GM12872 (cell line): ENCODE data around the gene PDE3A.

Experiments used
- TF ChIP-seq, protein P1 (sequence below): IDR thresholded peaks from 3 replicates; pipeline ENCODE4 v1.5.1; 2011; ENCODE audit warnings: low read depth, mild to moderate bottlenecking, low read length, moderate library complexity; ENCODE audit not compliant: insufficient read depth

The PDE3A gene

GRCh38 chr12:20367583-20368113 lies 689 bp upstream of the PDE3A start:
- TF ChIP-seq, protein P1, sequence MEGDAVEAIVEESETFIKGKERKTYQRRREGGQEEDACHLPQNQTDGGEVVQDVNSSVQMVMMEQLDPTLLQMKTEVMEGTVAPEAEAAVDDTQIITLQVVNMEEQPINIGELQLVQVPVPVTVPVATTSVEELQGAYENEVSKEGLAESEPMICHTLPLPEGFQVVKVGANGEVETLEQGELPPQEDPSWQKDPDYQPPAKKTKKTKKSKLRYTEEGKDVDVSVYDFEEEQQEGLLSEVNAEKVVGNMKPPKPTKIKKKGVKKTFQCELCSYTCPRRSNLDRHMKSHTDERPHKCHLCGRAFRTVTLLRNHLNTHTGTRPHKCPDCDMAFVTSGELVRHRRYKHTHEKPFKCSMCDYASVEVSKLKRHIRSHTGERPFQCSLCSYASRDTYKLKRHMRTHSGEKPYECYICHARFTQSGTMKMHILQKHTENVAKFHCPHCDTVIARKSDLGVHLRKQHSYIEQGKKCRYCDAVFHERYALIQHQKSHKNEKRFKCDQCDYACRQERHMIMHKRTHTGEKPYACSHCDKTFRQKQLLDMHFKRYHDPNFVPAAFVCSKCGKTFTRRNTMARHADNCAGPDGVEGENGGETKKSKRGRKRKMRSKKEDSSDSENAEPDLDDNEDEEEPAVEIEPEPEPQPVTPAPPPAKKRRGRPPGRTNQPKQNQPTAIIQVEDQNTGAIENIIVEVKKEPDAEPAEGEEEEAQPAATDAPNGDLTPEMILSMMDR = no peak

- TF ChIP-seq, protein P1 = no peak
Measured at GRCh38 chr12:20368651-20369304, 441 bp downstream of the PDE3A start.

DNA sequence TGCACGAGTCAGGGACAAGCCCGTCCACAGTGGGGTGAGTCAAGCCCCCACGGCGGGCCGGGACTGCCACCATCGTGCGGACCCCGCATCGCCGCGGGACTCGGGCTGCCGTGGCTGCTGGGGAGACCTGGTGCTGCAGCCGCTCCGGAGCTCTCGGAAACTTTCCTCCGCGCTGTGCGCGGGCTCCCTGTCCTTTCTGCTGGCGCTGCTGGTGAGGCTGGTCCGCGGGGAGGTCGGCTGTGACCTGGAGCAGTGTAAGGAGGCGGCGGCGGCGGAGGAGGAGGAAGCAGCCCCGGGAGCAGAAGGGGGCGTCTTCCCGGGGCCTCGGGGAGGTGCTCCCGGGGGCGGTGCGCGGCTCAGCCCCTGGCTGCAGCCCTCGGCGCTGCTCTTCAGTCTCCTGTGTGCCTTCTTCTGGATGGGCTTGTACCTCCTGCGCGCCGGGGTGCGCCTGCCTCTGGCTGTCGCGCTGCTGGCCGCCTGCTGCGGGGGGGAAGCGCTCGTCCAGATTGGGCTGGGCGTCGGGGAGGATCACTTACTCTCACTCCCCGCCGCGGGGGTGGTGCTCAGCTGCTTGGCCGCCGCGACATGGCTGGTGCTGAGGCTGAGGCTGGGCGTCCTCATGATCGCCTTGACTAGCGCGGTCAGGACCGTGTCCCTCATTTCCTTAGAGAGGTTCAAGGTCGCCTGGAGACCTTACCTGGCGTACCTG lies 1.1 kb downstream of the PDE3A start:
- TF ChIP-seq, protein P1 = no peak

DNA sequence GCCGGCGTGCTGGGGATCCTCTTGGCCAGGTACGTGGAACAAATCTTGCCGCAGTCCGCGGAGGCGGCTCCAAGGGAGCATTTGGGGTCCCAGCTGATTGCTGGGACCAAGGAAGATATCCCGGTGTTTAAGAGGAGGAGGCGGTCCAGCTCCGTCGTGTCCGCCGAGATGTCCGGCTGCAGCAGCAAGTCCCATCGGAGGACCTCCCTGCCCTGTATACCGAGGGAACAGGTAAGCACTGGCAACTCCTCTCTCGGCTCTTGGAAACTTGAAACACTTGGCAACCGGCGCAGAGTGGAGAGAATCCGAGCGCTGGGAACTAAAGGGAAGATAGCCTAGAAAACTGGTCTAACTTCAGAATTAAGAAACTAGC lies 1.7 kb downstream of the PDE3A start:
- TF ChIP-seq, protein P1 = no peak

GRCh38 chr12:20370866-20371519 lies 2.7 kb downstream of the PDE3A start:
- TF ChIP-seq, protein P1 = no peak

GRCh38 chr12:20372326-20373096 lies 4.2 kb downstream of the PDE3A start:
- TF ChIP-seq, protein P1 = no peak

- TF ChIP-seq, protein P1 = no peak
Measured at GRCh38 chr12:20374795-20375194, 6.5 kb downstream of the PDE3A start.
